Measurements from ENCODE around the gene DAPK1.
"Not testable (repeated sequence)": the region's sequence is repeated elsewhere in the genome, so short reads cannot be mapped to it uniquely, and the experiment has no call there.

Gene DAPK1

DNA sequence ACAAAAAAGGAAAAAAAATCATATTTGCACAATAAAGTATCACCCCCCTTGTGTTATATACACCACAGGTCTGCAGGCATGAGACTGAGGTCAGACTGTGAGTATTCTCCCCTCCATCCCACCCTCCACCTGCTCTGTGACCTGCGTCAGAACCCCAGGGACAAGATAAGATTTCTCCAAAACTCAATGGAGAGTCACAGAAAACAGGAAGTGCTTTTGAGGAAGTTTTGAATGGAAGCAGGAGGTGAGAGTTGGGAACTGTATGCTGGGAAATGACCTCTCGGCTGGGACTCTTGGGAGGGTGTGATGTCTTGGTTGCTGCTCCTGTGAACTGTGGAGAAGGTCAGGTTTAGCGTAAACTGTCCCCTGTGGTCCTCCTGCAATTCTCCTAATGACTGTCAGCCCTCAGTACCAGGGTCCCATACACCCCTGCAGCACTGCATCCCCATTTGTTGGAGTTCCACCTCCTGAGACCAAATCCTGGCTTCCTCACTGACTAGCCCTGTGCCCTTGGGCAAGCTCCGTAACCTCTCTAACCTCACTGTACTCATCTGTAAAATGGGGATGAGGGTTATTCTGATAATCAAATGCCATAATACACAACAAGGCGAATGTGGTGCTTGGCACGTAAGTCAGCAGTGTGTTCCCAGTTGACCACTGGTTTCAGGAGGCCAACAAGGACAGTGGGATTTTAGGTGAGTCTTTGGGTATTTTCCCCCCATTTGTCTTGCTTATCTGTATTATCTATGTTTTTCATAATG is 221.4 kb downstream of the DAPK1 start:
- DNase-seq: no peak

DNA sequence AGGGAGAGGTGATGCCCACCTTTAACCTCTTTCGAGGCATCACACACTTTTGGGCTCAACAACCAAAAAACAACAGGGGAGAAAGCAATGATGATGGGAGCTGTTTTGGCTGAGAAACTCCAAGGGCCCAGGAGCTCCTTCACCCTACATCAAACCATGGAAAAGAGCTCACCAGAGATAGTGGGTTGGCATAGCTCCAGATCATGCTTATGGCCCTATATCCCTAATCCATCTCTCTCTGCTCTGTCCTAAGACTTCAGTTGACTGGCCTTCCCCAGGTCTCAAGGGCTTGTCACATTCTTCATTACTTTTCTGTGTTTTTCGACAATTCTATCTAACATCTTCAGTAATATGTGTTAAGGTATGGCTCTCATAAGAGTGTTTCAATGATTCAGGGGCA is 222.5 kb downstream of the DAPK1 start:
- DNase-seq: no peak

DNA sequence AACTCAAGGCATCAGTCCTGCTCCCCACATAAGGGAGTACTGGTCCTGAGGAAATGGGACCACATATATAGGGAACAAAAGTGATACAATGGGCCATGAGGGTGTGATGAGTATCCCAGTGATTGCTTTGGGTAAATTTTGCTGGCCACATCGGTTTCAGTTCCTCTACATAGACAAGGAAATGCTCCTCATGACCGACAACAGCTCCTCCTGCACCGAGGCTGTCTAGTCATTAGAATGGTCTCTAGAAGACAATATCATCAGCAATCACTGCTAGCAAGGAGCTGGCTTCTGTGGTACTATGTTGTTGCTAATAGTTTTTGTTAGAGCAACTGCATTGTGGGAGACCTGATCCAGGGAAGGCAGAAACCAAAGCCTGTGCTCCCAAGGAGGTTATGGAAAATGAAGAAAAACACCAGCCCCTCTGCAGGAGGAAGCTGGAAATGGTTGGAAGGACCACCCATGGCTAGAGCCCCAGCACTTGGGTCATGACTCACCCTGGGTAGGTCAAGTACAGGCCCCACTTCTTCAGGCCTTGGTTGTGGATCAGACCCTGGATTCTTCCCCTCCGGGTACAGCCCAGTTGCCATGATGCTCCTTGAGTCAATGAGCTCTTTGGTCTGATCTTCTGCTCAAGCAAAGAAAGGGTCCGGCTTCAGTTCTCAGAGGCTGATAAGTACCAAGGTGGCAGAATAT is 224.9 kb downstream of the DAPK1 start:
- DNase-seq: no peak

DNA sequence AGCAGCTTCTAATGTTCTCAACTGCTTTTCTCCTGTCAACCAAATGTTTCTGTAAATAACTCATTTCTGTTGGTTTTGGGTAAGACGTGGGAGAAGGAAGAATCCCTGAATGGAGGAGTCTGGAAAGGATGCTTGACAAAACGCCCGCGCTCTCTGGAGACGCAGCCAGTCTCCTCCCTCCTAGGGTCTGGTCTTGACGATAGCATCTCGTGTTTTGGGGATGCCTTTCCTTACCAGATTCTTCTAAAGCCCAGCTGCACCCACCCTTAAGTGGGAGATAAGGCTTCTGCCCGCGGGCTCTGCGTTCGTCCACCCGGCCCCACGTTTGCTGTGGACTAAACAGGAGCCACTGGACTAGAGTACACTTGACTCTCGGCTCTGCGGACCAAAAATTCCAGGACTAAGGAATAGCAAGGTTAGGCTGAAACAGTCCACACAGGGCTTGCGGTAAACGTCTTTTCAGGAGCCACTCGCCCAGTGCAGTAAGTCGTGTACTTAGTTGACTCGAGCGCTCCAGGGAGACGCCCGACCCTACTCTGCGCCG is 227.8 kb downstream of the DAPK1 start:
- DNase-seq: no peak

DNA sequence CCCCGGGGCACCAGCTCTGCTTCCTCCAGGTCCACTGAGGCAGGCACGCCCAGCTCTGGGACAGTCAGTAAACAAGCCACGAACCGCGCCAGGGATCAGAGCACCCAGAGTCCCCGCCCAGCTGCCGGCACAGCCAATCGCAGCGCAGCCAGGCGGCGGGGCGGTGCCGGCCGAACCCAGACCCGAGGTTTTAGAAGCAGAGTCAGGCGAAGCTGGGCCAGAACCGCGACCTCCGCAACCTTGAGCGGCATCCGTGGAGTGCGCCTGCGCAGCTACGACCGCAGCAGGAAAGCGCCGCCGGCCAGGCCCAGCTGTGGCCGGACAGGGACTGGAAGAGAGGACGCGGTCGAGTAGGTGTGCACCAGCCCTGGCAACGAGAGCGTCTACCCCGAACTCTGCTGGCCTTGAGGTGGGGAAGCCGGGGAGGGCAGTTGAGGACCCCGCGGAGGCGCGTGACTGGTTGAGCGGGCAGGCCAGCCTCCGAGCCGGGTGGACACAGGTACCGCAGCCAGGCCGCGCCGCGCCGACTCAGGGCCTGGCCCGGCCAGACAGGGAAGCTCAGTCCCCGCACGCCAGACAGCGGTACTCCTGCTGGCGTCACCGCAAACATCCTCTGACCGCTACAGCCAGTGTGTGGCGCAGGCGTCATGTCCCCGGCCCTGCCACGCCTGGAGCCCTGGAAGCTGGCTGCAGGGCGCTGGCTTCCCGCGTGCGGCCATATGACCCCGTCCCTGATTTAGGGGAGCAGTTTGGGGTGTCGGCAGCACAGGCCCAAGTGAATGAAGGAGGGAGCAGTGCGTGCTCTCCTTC is 228.4 kb downstream of the DAPK1 start, which contains the start of gene CTSL:
Gene CTSL (plus strand): TSS at position 220 of the 810 bp plus-strand sequence. CDS start 1,485 bp downstream, outside the sequence.
- peak; percentile 76 to 90 for DNase-seq

DNA sequence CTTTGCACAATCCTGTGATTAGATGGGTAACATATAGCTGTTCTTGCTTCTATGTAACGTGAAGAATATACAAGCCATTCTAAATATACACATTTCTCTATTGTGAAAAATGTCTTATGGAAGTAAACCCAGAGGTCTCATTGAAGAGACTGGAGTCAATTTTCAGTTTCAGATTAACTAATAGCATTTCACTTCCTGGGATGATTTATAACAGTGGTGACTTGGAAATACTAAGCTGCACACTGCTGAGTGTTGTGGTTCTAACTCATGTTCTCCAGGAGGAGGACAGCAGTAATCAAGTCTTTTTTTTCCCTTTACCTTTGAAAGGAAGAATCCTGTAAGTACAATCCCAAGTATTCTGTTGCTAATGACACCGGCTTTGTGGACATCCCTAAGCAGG is 231.6 kb downstream of the DAPK1 start:
- no peak for DNase-seq

DNA sequence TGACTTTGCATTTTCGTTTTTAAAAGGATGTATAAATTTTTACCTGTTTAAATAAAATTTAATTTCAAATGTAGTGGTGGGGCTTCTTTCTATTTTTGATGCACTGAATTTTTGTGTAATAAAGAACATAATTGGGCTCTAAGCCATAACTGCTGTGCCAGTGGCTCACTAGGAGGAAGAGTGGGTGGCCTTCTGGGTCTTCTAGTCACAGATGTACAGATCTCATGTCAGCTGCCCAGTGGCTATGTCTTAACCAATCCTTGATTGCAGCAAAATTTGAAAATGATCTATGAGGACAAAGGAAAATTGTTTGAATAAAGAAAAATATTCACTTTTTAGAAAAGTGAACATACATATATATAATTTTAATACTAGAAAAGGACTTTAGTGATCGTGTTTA is 233.7 kb downstream of the DAPK1 start:
- DNase-seq: no peak

DNA sequence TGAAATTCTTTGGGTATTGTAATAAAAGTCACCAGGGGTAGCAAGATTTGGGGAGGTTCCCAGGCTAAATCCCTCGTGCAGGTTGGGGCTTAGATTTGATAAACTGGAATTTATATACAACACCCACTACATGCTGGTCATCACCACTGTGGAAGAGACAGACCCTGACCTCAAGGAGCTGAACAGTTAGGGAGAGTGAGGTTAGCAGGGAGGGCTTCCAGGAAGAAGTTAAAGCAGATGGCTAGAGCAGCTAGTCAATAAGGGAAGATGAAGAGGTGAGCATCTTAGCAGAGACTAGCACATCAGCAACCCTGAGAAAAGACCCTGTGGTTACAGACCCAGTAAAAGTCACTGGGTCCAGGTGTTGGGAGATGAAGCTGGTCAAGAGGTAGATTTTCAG is 234.7 kb downstream of the DAPK1 start:
- no peak for DNase-seq

DNA sequence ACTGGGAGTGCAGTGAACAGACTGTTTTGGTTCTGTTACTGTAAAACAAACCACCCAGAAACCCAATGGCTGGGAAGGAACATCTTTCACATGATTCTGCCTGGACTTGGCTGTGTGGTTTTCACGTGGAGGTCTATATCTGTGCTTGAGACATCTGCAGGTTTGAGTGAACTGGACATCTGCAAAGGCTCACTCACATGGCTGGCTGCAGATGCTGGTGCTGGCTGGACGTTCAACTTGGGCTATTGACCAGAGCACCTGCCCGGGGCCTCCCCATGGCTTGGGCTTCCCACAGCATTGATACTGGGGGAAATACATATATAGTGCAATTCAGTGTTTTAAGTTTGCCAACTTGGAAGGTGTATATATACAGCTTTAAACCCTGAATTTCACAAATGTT is 235.1 kb downstream of the DAPK1 start:
- DNase-seq: no peak

DNA sequence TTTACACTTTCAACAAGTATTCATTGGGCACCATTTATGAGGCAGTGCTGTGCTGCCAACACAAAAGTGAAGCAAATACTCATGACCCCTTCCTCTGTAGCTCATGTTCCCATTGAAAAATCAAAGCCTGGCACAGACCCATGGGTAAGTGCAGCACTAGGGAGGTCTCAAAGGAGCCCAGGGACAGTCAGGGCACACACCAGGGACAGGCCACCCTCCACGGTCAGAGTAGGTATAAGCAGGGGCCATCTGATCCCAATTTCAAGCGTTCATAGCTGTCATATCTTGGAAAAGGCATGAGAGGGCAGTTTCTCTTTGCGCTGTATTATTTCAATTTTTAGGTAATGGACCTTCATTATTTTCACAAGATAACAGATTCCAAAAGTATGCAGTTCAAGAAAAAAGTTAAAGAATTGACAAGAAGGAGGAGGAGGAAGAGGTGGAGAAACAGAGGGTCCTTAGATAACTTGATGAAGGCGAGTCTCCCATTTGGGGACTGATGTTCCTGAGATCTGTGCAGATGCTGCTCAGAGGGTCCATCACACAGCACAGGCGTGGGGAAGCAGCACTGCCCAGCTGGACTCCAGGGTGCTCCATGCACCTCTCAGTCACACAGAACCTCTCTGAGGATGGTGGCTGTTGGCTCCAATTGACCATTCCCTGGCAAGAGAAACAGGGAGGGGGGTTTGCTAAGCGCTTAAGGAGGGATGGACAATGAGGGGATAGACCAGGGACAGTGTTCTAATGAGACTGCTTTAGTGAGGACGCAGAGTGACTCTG is 235.8 kb downstream of the DAPK1 start:
- no peak for DNase-seq

DNA sequence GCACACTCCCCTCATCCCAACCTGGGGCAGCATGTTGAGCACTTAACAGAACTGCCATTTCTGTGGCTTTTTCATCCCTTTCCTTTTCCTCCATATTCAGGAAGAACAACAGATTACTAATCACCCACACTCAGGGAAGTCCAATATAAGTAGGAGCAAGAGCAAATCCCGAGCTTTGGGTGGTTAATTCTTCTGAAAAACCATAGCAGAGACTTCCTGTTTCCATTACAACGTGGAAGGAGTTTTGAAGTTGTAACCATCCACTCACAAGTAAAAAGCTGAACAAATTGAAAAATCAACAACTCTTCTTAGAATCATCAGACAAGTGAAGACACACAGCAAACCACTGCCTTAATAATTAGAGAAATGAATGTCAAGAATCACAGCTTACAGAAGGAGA is 236.4 kb downstream of the DAPK1 start:
- DNase-seq: no peak

DNA sequence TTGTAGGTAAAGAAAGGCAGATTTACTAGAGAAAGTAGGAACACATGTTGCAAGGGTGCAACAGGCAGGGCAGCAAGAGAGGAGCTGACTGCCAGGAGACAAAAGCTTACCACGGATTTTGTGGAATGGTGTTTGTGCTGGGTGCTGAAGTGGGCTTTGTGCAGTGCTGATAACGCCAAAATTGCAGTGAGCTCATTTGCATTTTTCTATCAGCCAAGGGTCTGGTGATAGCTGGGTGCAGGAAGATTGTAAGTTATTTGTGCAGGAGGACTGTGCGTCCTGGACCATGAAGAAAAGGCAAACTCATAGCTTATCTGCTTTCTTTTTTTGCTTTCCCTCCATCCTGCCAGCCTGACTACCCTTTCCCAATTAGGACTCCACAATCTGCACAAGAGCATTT is 241.9 kb downstream of the DAPK1 start:
- DNase-seq: no peak

DNA sequence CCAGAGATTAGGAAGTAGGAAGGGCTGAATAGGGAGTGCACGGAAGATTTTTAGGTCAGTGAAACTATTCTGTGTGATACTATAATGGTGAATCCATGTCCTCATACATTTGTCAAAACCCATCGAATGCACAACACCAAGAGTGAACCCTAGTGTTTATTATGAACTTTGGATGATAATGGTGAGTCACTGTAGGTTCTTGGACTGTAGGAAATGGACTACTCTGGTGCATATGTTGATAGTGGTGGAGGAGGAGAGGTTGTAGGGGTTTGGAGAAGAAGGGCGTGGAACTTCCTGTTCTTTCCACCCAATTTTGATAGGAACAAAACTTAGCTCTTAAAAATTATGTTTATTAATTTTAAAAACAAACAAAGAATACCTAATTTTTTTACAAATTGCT is 242.5 kb downstream of the DAPK1 start:
- DNase-seq: no peak

DNA sequence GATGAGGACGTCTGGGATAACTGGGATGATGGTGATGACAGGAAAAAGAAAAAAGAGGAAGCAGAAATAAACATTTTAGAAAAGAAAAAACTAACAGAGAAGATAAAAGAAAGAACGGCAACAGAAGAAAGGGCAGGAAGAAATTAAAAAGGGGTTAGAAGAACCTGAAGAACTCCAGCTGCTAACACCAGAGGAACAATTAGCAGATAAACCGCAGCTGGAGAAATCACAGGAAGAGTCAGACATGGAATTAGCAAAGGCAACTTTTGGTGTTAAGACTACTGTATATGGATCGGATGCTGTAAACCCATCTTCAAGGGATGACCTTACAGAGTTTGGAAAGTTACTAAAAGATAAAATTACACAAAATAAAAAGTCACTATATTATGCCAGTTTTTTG is 243.7 kb downstream of the DAPK1 start:
- DNase-seq: no peak

DNA sequence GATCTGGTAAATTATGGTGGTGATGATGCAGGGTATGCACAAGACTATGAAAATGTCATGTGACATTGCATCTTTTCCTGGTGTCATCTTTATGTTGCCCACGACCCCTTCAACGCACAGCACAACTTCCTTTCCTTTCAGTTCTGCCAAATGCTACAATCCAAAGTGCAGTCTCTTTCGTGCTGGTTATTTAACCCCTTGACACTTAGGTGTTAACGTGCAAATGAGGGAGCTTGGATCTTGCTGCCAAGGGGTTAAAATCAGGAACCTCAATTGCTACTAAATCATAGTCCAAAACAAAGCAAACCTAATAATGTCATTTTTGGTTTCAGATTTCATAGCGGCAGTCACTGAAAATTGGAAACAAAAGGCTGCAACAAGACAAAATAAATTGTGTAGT is 244.2 kb downstream of the DAPK1 start:
- no peak for DNase-seq

DNA sequence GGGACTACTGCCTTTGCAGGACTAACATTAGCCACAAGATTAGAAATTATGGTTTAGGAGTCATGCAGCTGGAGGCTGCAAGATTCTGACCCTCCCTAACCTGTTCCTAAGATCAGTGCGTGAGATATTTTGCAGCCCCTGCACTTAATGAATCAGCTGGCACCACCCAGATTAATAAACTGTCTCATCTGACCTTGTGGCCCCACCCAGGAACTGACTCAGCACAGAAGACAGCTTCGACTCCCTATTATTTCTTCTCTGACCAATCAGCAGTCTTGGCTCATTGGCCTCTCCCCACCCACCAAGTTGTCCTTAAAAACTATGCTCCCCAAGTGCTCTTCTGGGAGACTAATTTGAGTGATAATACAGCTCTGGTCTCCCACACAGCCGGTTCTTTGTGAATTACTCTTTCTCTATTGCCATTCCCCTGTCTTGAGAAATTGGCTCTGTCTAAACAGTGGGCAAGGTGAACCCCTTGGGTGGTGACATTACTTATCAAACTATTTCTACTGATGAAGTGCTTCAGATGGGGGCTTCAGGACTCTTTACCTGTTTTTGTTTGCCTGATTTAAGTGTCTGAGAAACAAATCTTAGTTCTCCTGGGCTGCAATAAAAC is 245.3 kb downstream of the DAPK1 start:
- no peak for DNase-seq

DNA sequence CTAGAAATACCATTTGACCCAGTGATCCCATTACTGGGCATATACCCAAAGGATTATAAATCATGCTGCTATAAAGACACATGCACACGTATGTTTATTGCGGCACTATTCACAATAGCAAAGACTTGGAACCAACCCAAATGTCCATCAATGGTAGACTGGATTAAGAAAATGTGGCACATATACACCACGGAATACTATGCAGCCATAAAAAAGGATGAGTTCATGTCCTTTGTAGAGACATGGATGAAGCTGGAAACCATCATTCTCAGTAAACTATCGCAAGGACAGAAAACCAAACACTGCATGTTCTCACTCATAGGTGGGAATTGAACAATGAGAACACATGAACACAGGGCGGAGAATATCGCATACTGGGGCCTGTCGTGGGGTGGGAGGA is 246.6 kb downstream of the DAPK1 start:
- not testable (repeated sequence) for DNase-seq

DNA sequence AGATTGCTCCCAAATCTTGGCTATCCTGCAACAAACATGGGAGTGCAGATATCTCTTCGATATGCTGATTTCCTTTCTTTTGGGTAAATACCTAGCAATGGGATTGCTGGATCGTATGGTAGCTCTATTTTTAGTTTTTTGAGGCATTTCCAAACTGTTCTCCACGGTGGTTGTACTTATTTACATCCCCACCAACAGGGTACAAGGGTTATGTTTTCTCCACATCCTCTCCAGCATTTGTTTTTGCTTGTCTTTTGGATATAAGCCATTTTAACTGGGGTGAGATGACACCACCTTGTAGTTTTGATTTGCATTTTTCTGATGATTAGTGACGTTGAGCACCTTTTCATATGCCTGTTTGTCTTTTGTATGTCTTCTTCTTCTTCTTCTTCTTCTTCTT is 248.5 kb downstream of the DAPK1 start:
- DNase-seq: no peak

DNA sequence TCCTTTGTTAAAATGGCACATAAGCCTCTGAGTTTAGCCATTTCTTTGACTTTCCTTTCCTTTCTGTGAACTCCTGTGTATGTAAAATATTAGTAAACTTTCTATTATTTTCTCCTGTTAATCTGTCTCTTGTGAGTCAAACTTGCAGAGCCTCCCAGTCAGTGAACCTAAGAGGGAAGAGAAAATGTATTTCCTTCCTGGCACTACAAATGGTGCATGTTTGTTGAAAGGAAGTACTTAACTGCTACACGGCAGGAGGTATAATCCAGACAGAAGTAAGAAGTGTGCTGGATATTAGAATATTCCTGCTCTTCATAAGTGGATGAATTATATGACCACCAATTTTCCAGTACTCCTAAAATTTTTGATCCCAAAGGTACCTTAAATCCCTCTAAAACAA is 251.2 kb downstream of the DAPK1 start:
- no peak for DNase-seq

DNA sequence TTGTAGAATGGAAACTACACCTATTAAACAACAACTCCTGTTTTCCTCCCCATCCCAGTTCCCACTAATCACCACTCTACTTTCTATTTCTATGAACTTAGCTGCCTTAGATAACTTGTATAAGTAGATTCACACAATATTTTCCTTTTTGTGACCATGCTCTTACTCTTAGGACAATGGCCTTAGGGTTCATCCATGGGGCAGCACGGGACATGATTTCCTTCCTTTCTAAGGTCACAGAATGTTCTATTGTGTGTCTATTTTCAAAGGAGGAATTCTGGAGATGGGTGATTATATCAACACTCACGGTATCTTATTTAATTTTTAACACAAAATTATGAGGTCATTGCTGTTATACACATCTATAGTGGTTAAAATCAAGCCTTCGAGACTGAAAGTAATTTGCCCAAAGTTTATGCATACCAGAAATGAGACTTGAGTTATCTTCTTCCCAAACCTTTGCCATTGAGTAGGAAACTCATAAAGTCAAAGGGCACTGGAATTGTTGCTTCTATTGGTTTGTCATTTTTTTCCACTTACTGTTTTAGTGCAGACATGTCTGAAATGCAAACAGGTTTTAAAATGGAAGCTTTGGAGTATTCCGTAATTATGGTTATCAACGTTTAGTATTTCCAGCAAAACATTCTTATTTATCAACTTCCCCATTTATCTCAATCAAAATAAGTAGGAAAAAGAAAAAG is 251.8 kb downstream of the DAPK1 start:
- no peak for DNase-seq

DNA sequence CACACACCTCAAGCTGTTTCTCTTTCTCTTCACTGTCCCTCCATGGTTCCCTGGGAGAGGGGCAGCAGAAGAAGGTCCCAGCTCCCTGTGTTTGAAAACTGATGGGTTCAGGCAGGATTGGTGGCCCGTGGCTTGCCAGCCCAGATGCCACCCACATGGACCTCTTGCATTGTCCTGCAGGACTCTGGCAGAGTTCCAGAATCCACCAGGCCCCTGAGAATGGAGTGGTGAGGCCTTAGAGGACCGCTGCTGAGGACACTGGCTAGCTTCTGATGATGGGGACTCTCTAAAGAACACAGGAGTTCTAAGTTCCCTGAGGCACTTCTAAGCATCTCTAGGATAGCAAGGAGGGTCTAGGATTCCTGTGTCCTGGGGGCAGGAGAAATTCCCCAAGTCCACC is 253.1 kb downstream of the DAPK1 start:
- no peak for DNase-seq

DNA sequence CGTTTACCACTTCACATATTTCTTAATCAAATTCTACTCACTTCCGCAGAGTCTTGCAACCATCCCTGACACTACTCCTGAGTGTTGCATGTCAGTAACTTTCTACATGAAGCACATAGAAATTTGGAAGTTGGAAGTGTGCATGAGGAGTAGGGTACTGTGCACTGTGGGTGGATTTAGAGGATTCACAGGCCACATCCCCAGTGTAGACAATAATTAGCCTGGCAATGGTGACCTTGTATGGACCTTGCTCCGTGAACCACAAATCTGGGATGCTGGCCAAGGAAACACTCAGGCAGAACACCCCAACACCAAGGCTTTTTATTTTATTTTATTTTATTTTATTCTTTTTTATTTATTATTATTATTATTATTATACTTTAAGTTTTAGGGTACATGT is 253.8 kb downstream of the DAPK1 start:
- no peak for DNase-seq

All from SW 1271 (cell line).